ENCODE measurements around the gene NKTR. TPM values are rescaled to one million over a fixed set of nuclear protein-coding genes. Genes with fewer than 3 reads are reported as not detected.

NKTR gene
- total RNA-seq, 4 donors from 2014 or later, result 17.9 to 134 (median 56.3) TPM

DNA sequence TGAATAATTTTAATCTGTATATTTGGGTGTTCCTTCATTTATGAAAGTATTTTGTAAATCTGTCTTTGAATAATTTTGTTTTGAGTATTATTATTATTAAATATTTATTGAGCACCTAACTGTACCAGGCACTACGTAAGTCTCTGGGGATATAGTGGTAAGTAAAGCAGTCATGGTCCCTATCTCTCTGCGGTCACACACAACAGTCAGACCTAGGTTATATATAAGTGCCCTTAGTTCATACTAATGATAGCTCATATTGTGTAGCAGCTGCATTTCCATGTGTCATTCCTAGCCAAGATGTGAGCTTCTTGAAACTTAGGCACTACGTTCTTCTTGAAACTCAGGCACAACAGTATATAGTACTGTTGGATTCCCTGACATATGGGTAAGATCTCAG is 12.4 kb downstream of the NKTR start:
- WGBS, 2 donors (ENCODE audit: low coverage in 1 of 2), result 61 to 86% methylated on average over 3 of the region's 3 CpGs
- Histone ChIP-seq H3K36me3 (peaks cover 0 to 5% of the 10 kb centered on the region in 2 donors), H3K27me3 (no peaks in the 10 kb centered on the region), H3K4me3 (no peak overlapping the region), H3K9me3 (no peaks in the 10 kb centered on the region), H3K4me1 (peaks cover 9 to 82% (median 19%) of the 10 kb centered on the region in 3 donors), H3K27ac (peak overlapping the region in 2 of 4 donors; percentile 22 to 65)
- no peak for ATAC-seq
- no peak for TF ChIP-seq EP300 (IDR thresholded peaks at IDR 0.05)
- no peak for TF ChIP-seq POLR2AphosphoS5 (IDR thresholded peaks at IDR 0.05)

DNA sequence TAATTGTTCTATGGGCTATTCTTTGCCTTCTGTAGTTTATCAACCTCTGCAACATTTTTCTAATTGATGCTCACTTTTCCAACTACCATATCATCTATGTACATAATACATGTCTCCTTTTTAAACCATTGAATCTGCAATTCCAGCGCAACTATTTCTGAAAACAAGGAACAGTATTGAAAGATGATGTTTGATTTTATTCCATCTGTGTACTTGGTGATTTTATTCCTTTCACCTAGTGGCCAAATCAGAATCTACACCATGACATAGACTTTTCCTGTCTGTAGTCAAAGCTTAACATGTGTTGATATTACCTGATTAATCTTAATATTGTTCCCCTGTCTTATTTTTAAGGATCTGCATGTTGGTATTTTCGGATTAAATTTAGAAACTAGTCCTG is 13.0 kb downstream of the NKTR start:
- H3K36me3 ChIP-seq, result peaks cover 0 to 11% of the 10 kb centered on the region in 2 donors
- H3K4me1 ChIP-seq, result peaks cover 9 to 77% (median 19%) of the 10 kb centered on the region in 3 donors
- no peak for ATAC-seq
- no peaks in the 10 kb centered on the region for H3K9me3 ChIP-seq
- H3K27me3 ChIP-seq, result no peaks in the 10 kb centered on the region
- no peak for TF ChIP-seq POLR2AphosphoS5 (IDR thresholded peaks at IDR 0.05)
- TF ChIP-seq, protein P1, sequence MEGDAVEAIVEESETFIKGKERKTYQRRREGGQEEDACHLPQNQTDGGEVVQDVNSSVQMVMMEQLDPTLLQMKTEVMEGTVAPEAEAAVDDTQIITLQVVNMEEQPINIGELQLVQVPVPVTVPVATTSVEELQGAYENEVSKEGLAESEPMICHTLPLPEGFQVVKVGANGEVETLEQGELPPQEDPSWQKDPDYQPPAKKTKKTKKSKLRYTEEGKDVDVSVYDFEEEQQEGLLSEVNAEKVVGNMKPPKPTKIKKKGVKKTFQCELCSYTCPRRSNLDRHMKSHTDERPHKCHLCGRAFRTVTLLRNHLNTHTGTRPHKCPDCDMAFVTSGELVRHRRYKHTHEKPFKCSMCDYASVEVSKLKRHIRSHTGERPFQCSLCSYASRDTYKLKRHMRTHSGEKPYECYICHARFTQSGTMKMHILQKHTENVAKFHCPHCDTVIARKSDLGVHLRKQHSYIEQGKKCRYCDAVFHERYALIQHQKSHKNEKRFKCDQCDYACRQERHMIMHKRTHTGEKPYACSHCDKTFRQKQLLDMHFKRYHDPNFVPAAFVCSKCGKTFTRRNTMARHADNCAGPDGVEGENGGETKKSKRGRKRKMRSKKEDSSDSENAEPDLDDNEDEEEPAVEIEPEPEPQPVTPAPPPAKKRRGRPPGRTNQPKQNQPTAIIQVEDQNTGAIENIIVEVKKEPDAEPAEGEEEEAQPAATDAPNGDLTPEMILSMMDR (IDR thresholded peaks at IDR 0.05), result peak; percentile 33 to 47 (median 44)
- no peak overlapping the region for H3K4me3 ChIP-seq
- 56 to 71% methylated on average over 2 of the region's 2 CpGs for WGBS, 2 donors (ENCODE audit: low coverage in 1 of 2)
- peak overlapping the region in 2 of 4 donors; percentile 22 to 65 for H3K27ac ChIP-seq

DNA sequence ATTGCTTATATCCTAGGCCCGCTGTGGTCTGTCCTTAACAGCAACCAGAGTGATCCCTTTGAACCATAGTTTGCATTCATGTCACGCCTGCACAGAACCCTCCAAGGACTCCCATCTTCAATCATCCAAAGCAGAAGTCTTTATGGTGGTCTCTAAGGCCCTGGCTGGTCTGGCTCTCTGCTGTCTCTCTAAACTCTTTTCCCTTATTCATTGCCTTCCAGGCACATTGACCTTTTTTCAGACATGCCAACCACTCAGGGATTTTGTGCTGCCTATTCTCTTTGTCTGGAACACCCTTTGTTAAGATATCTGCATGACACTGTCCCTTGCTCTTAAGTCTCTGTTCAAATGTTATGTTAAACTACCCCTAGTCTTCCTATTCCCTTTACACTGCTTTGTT is 31.1 kb downstream of the NKTR start:
- TF ChIP-seq POLR2AphosphoS5 (IDR thresholded peaks at IDR 0.05), result no peak
- no peak for TF ChIP-seq POLR2A (IDR thresholded peaks at IDR 0.05)
- no peak for TF ChIP-seq EP300 (IDR thresholded peaks at IDR 0.05)
- TF ChIP-seq, protein P1 (IDR thresholded peaks at IDR 0.05), result no peak
- no peak for ATAC-seq
- Histone ChIP-seq H3K4me1 (no peaks in the 10 kb centered on the region), H3K4me3 (no peak overlapping the region), H3K9me3 (no peaks in the 10 kb centered on the region), H3K36me3 (peaks cover 8 to 92% of the 10 kb centered on the region in 2 donors), H3K27ac (no peak overlapping the region), H3K27me3 (no peaks in the 10 kb centered on the region)
- WGBS, 2 donors (ENCODE audit: low coverage in 1 of 2), result 89 to 90% methylated on average over 2 of the region's 2 CpGs

DNA sequence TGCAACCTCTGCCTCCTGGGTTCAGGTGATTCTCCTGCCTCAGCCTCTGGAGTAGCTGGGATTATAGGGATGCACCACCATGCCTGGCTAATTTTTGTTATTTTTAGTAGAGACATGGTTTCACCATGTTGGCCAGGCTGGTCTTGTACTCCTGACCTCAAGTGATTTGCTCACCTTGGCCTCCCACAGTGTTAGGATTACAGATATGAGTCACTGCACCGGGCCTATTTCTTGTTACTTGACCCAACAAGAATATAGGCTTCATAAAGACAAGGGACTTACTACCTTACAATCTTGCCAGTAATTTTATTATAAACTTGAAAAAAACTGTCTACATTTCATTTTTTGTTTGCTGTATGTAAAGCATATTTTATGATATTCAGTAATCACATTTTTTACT is 31.7 kb downstream of the NKTR start:
- Histone ChIP-seq H3K4me3 (no peak overlapping the region), H3K4me1 (no peaks in the 10 kb centered on the region), H3K27me3 (no peaks in the 10 kb centered on the region), H3K9me3 (no peaks in the 10 kb centered on the region), H3K27ac (no peak overlapping the region), H3K36me3 (peaks cover 13 to 94% of the 10 kb centered on the region in 2 donors)
- TF ChIP-seq EP300 (IDR thresholded peaks at IDR 0.05) (no peak), POLR2A (IDR thresholded peaks at IDR 0.05) (no peak), POLR2AphosphoS5 (IDR thresholded peaks at IDR 0.05) (no peak)
- TF ChIP-seq, protein P1 (IDR thresholded peaks at IDR 0.05), result no peak
- ATAC-seq, result no peak
- 77 to 100% methylated on average over 1 of the region's 1 CpG for WGBS, 2 donors (ENCODE audit: low coverage in 1 of 2)

DNA sequence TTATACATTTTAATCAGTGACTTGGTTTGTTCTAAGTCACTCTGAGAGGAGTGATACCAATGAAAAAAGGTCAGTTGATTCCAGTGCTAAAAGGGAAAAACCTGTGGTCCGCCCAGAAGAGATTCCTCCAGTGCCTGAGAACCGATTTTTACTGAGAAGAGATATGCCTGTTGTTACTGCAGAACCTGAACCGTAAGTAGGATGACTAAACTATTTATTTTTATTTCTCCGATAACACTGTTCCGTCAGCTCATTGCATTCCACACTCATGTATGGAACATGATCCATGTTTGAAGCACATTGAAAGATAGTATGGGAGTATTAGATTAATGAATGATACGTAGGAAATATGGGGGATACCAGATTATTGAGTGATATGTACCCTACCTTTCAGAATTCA is 33.1 kb downstream of the NKTR start:
- Histone ChIP-seq H3K4me3 (no peak overlapping the region), H3K36me3 (peaks cover 22 to 96% of the 10 kb centered on the region in 2 donors), H3K4me1 (peaks cover 0 to 3% (median 0%) of the 10 kb centered on the region in 3 donors), H3K9me3 (no peaks in the 10 kb centered on the region), H3K27me3 (no peaks in the 10 kb centered on the region), H3K27ac (no peak overlapping the region)
- WGBS, 2 donors (ENCODE audit: low coverage in 1 of 2), result 77 to 87% methylated on average over 5 to 6 of the region's 6 CpGs
- no peak for ATAC-seq
- TF ChIP-seq POLR2A (IDR thresholded peaks at IDR 0.05) (no peak), EP300 (IDR thresholded peaks at IDR 0.05) (no peak), POLR2AphosphoS5 (IDR thresholded peaks at IDR 0.05) (no peak)
- TF ChIP-seq, protein P1 (IDR thresholded peaks at IDR 0.05), result no peak
